GM18909 (cell line): ENCODE measurements around the gene ALDOC.
"Not testable (repeated sequence)": the region's sequence is repeated elsewhere in the genome, so short reads cannot be mapped to it uniquely, and the experiment has no call there.

Experiments
- ATAC-seq: cut with Tn5 transposase; IDR thresholded peaks from one replicate; pipeline ENCODE4 v1.9.1; 2021; ENCODE audit warnings: mild to moderate bottlenecking; ENCODE audit not compliant: unreplicated experiment, poor library complexity

Gene ALDOC

DNA sequence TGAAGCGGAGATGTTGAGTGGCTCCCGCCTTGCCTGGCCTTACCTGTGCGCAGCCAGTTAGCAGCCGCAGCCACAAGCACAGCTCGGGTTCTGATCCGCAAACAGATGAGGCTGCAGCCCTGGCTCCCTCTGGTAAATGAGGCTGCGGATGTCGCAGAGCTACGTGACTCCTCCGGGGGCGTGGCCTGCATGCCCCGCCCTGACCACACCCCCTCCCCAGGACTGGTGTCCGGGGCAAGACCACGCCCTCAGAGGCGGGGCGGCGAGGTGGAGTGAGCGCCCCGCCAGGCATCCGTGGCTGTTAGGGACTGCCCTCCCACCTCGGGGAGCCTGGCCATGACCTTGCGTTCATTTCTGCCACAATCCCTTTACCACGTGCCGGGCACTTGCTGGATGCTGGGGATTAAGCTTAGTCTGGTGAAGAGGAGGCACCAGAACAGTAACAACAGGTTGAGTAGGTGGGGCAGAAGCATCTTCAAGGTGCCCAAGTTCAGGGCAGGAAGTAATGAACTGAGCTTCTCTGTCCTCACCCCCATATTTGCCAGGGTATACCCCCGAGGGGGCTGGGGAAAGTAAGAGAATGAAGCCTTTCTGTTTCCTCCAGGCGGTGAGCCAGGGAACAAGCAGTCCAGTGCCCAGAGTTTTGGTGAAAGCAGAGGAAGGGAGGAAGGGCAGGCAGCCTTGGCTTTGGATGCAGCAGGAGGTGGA is at the start of gene ALDOC:
ALDOC (minus strand) TSS at position 138 of the 708 bp plus-strand sequence. CDS start 1,363 bp downstream, outside the sequence.
- ATAC-seq, result peak; percentile 84

DNA sequence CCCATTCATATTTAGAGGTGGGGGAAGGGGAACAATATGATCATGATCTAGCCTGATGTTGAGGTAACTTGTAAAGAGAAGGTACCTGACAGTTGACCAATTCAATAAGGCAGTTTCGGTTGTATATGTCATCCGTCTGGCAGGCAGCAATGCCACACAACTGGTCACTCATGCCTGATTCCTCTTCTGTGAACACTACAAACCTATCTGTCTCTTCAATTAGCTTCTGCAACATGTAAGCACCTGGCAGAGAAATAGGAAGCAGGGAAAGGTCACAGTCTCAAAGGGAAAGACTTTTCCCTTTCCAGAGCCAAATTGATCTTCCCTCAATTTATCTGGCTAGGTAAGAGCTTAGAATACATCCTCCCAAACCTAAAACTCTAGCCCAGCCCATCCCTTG is 47.5 kb upstream of the ALDOC start:
- no peak for ATAC-seq

- no peak for ATAC-seq
Measured at GRCh38 chr17:28623696-28624095, 47.0 kb upstream of the ALDOC start.

DNA sequence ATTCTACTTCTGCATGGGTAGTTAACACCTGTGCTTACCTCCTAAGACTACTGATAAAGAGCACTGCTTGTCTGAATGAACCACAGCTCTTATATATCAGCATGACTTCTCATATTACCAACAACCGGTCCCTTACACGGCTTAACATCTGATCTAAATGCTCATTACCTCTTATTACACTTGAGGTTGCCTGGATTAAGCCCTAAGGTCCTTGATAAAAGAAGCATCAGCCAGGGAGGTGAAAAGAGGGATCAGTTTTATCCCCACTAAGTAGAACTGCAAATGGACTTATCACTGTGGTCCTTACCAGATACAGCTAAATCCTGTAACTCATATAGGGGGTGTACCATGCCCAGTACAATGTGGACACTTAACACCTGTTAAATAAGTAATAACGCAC is 45.5 kb upstream of the ALDOC start:
- ATAC-seq, result no peak

DNA sequence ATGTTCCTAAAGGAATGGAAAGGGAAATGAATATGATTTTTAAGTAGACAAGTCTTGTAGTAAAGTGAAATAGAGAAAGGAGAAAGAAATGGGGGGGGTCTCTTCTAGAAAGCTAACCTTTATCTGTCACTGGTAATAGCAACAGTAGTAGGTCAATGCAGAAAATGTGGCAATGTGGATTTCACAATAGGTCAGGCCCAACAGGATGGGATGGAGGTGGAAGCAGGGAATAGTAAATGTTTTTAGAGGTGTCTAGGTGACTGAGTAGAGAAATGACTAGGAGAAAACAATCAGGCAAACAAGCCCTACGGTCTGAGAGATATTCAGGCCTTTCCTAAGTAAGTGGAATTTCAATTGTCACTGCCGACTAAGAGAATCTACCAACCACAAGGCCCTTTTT is 43.3 kb upstream of the ALDOC start:
- no peak for ATAC-seq

GRCh38 chr17:28618464-28618863 is 41.8 kb upstream of the ALDOC start:
- no peak for ATAC-seq

- ATAC-seq, result no peak
Measured at GRCh38 chr17:28616281-28616680, 39.6 kb upstream of the ALDOC start.

- ATAC-seq, result no peak
Measured at GRCh38 chr17:28615260-28615940, 38.7 kb upstream of the ALDOC start.

GRCh38 chr17:28613931-28614381 is 37.3 kb upstream of the ALDOC start, which contains the start of gene RSKR:
Gene RSKR, minus strand, starts transcription at chr17:28614185. Its CDS starts 24 bp downstream, at chr17:28614161.
- no peak for ATAC-seq

- ATAC-seq, result no peak
Measured at GRCh38 chr17:28612936-28613872, 36.5 kb upstream of the ALDOC start.

DNA sequence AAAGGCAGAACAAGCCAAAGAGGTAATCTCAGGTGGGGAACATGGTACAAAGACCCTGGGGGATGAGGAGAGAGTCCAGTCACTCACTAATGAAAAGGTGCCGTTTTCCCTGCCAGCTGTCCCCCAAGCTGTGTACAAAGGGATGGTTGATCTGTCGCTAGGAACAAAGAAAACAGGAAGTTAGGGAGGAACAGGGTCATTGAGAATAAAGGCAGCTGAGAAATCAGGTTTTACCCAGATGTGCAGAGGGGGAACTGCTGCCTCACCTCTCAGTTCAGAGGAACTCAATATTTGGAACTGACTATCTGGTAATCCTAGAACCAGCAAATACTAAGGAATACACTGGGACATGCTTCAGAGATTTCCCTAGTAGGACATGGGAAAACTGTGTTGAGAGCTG is 35.8 kb upstream of the ALDOC start:
- ATAC-seq, result no peak

DNA sequence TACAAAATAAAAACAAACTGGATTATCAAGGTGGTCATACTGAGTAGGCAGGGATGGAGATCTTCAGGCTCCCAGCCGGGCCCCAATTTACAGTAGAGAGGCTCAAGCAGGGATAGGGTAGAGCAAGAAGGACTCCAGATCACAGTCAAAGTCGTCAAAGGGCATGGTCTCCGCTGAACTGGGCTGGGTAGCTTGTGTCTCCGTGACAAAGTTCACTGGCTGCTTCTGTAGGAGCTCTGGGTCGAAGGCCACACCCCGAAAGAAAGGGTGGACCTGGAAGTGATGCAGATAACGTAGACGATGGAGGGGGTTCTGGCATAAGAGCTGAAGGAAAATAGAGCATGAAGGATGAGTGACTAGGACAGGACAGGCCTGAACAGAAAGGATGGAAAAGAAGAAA is 33.7 kb upstream of the ALDOC start:
- no peak for ATAC-seq

DNA sequence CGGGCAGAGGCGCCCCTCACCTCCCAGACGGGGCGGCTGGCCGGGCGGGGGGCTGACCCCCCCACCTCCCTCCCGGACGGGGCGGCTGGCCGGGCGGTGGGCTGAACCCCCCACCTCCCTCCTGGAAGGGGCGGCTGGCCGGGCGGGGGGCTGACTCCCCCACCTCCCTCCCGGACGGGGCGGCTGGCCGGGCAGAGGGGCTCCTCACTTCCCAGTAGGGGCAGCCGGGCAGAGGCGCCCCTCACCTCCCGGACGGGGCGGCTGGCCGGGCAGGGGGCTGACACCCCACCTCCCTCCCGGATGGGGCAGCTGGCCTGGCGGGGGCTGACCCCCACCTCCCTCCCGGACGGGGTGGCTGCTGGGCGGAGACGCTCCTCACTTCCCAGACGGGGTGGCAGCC is 27.3 kb upstream of the ALDOC start:
- ATAC-seq, result not testable (repeated sequence)

GRCh38 chr17:28599311-28600184 is 22.9 kb upstream of the ALDOC start:
- peak; percentile 42 for ATAC-seq

DNA sequence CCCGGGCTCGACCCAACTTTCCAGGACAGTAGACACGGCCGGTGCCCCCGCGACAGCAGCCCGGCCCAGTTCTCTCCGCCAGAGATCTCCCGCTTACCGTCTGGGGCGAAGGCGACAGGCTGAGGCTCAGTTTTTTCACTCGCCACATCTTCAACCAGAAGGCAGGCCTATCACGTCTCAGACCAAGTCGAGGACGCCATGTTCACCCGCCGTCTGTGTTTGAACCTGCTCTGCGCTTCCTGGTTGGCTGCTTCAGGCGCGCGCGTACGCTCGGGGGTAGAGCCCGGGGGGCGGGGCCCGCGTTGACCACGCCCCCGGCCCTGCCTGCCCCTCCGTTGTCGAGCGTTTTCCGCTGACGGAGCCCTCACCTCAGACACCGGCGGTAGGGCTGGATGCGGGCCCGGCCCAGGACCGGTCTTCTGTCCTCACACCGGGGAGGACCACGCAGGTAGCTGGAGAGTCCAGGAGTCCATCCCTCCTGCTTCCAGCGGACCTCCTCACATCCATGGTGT is 22.2 kb upstream of the ALDOC start, which contains the start of gene SPAG5:
SPAG5 (minus strand) TSS at position 227 of the 512 bp plus-strand sequence; CDS start at position 148, 79 bp downstream.
- ATAC-seq, result peak; percentile 86

DNA sequence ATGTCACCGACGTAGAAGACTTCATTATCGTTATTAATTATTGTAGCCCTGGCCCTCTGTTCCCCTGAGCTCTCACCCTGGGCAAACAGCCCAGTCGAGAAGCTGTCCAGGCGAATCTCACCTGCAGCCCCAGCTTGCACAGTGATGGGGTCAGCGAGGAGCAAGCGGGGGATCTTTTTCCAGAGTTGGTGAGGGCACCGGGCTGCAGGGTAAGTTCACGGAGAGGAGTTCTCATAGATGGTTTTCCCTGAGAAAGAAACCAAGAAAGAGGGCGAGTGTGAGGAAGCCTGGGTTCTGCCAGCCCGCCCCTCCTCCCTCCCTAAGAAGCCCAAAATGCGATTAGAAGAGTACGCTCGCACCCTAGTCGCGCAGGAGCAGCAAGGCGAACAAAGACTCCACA is 21.7 kb upstream of the ALDOC start:
- peak; percentile 13 for ATAC-seq

- no peak for ATAC-seq
Measured at GRCh38 chr17:28597606-28598383, 21.1 kb upstream of the ALDOC start.

DNA sequence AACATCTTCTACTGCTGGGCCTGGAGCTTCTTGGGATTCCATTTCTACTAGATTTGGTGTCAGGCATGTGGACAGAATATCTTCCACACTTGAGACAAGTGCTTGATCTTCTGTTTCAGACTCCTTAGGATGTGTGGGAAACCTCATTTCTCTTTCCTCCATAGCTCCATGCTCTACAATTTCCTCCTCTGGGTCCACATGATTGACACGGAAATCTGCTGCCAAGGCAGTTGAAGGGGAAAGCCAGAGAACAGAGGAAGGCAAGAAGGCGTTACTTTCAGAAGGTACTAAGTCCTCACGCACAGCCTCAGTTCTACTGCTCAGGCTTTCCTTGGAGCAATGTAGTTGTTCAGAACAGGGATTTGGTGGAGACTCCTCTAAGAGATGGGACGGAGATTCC is 15.6 kb upstream of the ALDOC start:
- ATAC-seq, result no peak

- no peak for ATAC-seq
Measured at GRCh38 chr17:28585851-28586250, 9.2 kb upstream of the ALDOC start.
